Suprapubic skin (tissue), 3 donors: ENCODE results near the gene ZNF578.

Source experiments
- CTCF ChIP-seq, 2 donors: fragments of 200-600 bp in 1 of 2; fragments of 450-650 bp in 1 of 2; sonication (generic) in 1 of 2; IDR thresholded peaks; one replicate each; pipeline ENCODE4 v1.5.1; 2016 to 2019; ENCODE audit warnings: antibody characterized with exemption in 2 of 2, mild to moderate bottlenecking in 1 of 2, moderate library complexity in 1 of 2
- POLR2AphosphoS5 ChIP-seq, 3 donors: sonication (generic); formaldehyde crosslinking; IDR thresholded peaks; one replicate each; pipeline ENCODE4 v1.6.1; 2017; ENCODE audit warnings: antibody characterized with exemption in 3 of 3

DNA sequence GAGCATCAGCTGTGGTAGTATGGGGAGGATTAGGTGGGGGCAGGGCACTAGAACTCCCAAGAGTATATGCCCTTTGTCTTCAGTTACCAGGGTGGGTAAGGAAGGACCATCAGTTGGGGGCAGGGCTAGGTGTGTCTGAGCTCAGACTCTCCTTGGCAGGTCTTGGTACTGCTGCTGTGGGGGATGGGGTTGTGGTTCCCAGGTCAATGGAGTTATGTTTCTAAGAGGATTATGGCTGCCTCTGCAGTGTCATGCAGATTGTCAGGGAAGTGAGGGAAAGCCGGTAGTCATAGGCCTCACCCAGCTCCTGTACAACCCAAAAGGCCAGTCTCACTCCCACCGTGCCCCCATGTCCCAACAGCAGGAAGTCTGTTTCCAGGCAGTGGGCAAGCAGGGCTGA is 8.8 kb upstream of the ZNF578 start:
- TF ChIP-seq CTCF (IDR thresholded peaks at IDR 0.05) (no peak), POLR2AphosphoS5 (IDR thresholded peaks at IDR 0.05) (no peak)
